AG04449 (cell line): Measurements from ENCODE around the gene NMUR1.
"Not testable (repeated sequence)": the region's sequence is repeated elsewhere in the genome, so short reads cannot be mapped to it uniquely, and the experiment has no call there.

Experiments used
- CTCF ChIA-PET: fragments of 350-600 bp; formaldehyde crosslinking; extraction: SDS; loops from one replicate; lab custom pipeline; 2021; ENCODE audit warnings: antibody characterized with exemption; lab: Yijun Ruan, JAX
- POLR2A ChIA-PET: fragments of 400-600, 350-600 bp; formaldehyde crosslinking; extraction: SDS; loops from one replicate; lab custom pipeline; 2020; ENCODE audit warnings: antibody characterized with exemption, inconsistent platforms; lab: Yijun Ruan, JAX
- DNase-seq: peaks from one replicate; pipeline ENCODE4 v3.0.0-alpha.2; 2010; ENCODE audit warnings: low read depth, low spot score
- H3K4me3 ChIP-seq: 2 replicates; pipeline ENCODE4 v1.5.1; 2011; ENCODE audit warnings: low read depth, mild to moderate bottlenecking, control low read depth, low read length
- TF ChIP-seq, protein P1 (sequence below): IDR thresholded peaks from one replicate; pipeline ENCODE4 v1.5.1; 2011; ENCODE audit warnings: mild to moderate bottlenecking, moderate library complexity, low read length, control low read depth, inconsistent platforms; ENCODE audit not compliant: insufficient read depth; ENCODE audit errors: missing control alignments

NMUR1 gene, protein sequence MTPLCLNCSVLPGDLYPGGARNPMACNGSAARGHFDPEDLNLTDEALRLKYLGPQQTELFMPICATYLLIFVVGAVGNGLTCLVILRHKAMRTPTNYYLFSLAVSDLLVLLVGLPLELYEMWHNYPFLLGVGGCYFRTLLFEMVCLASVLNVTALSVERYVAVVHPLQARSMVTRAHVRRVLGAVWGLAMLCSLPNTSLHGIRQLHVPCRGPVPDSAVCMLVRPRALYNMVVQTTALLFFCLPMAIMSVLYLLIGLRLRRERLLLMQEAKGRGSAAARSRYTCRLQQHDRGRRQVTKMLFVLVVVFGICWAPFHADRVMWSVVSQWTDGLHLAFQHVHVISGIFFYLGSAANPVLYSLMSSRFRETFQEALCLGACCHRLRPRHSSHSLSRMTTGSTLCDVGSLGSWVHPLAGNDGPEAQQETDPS

DNA sequence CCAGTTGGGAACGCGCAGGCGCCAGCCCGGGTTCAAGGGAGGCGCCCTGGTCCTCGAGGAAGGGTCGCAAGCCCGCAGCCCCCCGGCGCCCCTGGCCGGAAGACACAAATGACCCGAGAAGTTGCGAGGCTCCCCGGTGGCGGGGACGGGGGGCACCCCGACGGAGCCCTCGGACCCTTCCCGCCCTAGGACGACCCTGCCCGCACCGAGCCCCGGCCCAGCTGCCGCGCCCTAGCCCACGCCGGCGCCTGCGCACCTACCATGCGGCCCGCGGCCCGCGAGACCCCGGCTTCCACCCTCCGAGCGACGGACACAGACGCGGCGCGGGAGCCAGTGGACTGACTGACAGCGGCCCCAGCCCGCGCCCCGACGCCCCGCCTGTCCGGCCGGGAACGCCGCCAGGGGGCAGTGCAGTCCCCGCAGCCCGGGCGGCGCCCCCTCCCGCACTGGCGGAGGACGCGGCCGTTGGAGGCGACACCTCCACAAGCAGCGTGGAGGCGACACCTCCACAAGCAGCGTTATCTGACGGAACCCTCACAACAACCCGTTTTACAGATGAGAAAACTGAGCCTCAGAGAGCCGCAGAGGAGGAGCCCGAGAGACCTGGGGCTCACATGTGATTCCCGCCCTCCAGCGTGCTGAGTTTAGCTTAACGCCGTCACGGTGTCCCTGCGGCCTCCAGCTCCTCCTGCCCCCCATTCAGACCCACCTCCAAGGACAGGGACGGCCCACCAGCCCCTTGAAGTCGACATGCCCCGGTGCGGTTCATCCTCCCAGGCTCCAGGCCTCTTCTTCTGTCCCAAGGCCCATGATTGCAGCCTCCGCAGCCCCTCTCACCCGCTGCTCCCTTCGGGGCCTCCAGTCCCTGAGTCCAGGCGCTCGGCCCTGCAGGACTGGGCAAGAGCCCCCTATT, at the start of gene NMUR1:
Gene NMUR1, minus strand, starts transcription at position 347 of the 913 bp plus-strand sequence. Its CDS starts 84 bp downstream, at position 263.
- H3K4me3 ChIP-seq, result peak within 1 kb of the TSS; percentile 6; the same call in 1 of the 2 replicates
- TF ChIP-seq, protein P1, sequence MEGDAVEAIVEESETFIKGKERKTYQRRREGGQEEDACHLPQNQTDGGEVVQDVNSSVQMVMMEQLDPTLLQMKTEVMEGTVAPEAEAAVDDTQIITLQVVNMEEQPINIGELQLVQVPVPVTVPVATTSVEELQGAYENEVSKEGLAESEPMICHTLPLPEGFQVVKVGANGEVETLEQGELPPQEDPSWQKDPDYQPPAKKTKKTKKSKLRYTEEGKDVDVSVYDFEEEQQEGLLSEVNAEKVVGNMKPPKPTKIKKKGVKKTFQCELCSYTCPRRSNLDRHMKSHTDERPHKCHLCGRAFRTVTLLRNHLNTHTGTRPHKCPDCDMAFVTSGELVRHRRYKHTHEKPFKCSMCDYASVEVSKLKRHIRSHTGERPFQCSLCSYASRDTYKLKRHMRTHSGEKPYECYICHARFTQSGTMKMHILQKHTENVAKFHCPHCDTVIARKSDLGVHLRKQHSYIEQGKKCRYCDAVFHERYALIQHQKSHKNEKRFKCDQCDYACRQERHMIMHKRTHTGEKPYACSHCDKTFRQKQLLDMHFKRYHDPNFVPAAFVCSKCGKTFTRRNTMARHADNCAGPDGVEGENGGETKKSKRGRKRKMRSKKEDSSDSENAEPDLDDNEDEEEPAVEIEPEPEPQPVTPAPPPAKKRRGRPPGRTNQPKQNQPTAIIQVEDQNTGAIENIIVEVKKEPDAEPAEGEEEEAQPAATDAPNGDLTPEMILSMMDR, result peak; percentile 61
- no peak for DNase-seq
- ChIA-PET CTCF (interaction anchor here (0.6 to 4.2 kb wide), 15 partner anchors 8 to 71 kb away, joined by 3 to 27 read pairs (median 4); no protein-coding TSS in a partner anchor), POLR2A (no interaction called here)

DNA sequence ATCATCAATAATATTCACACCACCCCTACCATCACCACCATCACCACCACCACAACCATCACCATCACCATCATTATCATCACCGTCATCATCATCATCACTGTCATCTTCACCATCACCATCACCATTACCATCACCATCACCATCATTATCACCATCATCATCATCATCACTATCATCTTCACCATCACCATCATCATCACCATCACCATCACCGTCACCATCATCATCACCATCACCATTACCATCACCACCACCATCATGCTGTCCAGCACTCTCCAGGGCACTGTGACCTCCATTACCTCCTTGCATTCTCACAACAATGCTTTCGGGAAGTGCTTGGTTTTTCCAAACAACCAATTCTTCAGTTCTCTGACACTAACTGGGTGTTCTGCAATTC, 49.3 kb upstream of the NMUR1 start:
- TF ChIP-seq, protein P1, result no peak
- POLR2A ChIA-PET, result no interaction called here
- H3K4me3 ChIP-seq, result no peak overlapping the region
- CTCF ChIA-PET, result no interaction called here
- DNase-seq, result no peak

DNA sequence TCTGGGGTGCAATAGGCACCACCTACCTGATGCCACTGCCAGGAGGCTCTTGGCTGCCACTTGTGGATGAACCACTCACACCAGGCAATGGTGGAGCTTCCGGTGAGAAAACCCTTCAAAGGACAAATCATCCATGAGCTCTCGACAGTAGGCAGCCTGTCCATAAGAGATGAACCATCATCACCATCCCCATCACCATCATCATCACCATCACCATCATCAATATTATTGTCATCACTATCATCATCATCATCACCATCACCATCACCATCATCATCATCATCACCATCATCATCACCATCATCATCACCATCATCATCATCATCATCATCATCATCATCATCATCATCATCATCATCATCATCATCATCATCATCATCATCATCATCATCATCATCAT, 48.4 kb upstream of the NMUR1 start:
- CTCF ChIA-PET, result interaction anchor here (0.6 to 1.7 kb wide), 5 partner anchors 15 to 135 kb away, joined by 3 to 10 read pairs (median 3); no protein-coding TSS in a partner anchor
- H3K4me3 ChIP-seq, POLR2A ChIA-PET, DNase-seq: not testable (repeated sequence)

DNA sequence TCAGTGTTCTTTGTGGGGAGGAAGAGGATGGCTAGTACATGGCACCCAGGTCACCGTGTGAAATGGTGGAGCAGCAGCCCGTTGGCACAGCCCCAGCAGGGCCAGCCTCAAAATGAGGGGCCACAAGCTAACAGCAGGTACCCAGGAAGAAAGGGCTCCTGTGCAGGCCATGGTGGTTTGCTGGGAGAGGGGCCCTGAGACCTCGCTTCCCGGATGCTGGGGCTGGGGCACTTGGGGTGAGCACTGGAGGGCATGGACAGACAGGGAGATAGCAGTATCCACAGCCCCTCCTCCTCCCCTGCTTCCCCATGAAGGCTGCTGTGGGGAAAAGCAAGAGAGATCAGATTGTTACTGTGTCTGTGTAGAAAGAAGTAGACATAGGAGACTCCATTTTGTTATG, 46.2 kb upstream of the NMUR1 start:
- DNase-seq, result no peak
- CTCF ChIA-PET, result interaction anchor here (0.8 kb wide), 1 partner anchor 13 kb away, joined by 3 read pairs; no protein-coding TSS in a partner anchor
- H3K4me3 ChIP-seq, result no peak overlapping the region
- POLR2A ChIA-PET, result no interaction called here
- TF ChIP-seq, protein P1, result no peak

DNA sequence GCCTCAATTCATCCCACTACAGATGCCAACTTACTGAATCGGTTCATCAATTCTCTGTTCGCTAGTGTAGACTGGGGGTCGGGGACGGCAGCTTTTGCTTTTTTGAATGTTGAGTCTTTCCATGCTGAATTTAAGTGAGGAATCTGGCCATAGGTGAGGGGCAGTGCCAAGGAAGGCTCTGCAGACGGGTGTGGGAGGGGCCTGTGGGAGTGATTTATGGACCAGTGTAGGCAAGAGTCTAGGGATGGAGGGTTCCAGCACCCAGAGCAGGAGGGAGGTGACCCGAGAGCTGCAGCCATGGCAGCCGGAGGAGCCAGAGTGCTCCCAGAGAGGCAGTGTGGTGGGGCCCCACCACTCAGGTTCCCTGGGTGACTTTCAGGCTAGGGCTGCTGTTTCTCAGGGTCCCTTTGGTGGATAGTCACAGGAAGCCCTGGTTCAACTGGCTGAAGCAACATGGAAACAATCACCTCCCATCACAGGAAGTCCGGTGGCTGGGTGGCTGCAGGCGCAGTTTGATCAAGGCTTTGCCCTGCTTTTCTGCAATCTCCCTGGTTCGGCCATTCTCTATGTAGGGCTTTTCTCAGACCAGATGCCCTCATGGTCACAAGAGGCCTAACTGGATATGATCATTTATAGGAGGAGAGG, 45.5 kb upstream of the NMUR1 start:
- TF ChIP-seq, protein P1, result no peak
- ChIA-PET CTCF (interaction anchor here (0.6 to 2.4 kb wide), 4 partner anchors 12 to 149 kb away, joined by 3 to 17 read pairs (median 4); no protein-coding TSS in a partner anchor), POLR2A (no interaction called here)
- DNase-seq, result no peak
- no peak overlapping the region for H3K4me3 ChIP-seq
